ENCODE measurements around the gene PLA1A. TPM values are rescaled to one million over a fixed set of nuclear protein-coding genes. Genes with fewer than 3 reads are reported as not detected.

Gene PLA1A
- total RNA-seq, 1 experiment from 2014 or later: 0.75 TPM

- Mint-ChIP-seq H3K27me3 (ENCODE audit: insufficient read depth, unreplicated experiment) (no peaks in the 10 kb centered on the region), H3K9me3 (ENCODE audit: unreplicated experiment) (peaks cover 10% of the 10 kb centered on the region), H3K4me3 (ENCODE audit: unreplicated experiment) (no peak overlapping the region), H3K27ac (ENCODE audit: unreplicated experiment) (no peak overlapping the region), H3K4me1 (ENCODE audit: low read depth, unreplicated experiment) (peaks cover 8% of the 10 kb centered on the region), H3K36me3 (ENCODE audit: insufficient read depth, unreplicated experiment) (no peaks in the 10 kb centered on the region)
- no peak overlapping the region for H3K4me3 ChIP-seq (ENCODE audit: low read depth, low read length)
- no peaks in the 10 kb centered on the region for H3K9me3 ChIP-seq
- ChIA-PET POLR2A (no interaction called here), CTCF (no interaction called here)
- no peaks in the 10 kb centered on the region for H3K27me3 ChIP-seq (replicated peaks; ENCODE audit: control insufficient read depth, insufficient read depth, low read length)
- H3K4me1 ChIP-seq: peaks cover 8% of the 10 kb centered on the region; the same call in 1 of the 2 replicates
- TF ChIP-seq CTCF (IDR thresholded peaks at IDR 0.05; ENCODE audit: insufficient read depth in 1 of 2, low read depth in 1 of 2, low read length in 1 of 2, severe bottlenecking in 1 of 2, unreplicated experiment in 1 of 2): no peak
- no peak for DNase-seq
- H3K36me3 ChIP-seq (ENCODE audit: control insufficient read depth, insufficient read depth, low read length): no peaks in the 10 kb centered on the region
- intact Hi-C loops (cut with micrococcal nuclease; ENCODE audit: unreplicated experiment): no loop called here
- BruUV-seq (replicated peaks): no TSS peak
These were observed 52.1 kb downstream of the PLA1A start for GRCh38 chr3:119649761-119650160.

GRCh38 chr3:119652306-119653033, 54.8 kb downstream of the PLA1A start:
- CTCF ChIA-PET: no interaction called here
- Histone ChIP-seq H3K4me3 (ENCODE audit: low read depth, low read length) (no peak overlapping the region), H3K27me3 (replicated peaks; ENCODE audit: control insufficient read depth, insufficient read depth, low read length) (no peaks in the 10 kb centered on the region; the same call in 1 of the 2 replicates), H3K36me3 (ENCODE audit: control insufficient read depth, insufficient read depth, low read length) (no peaks in the 10 kb centered on the region), H3K9me3 (no peaks in the 10 kb centered on the region), H3K4me1 (no peaks in the 10 kb centered on the region)
- DNase-seq: no peak
- H3K4me3 Mint-ChIP-seq (ENCODE audit: unreplicated experiment): no peak overlapping the region
- no peak for TF ChIP-seq CTCF (IDR thresholded peaks at IDR 0.05; ENCODE audit: insufficient read depth in 1 of 2, low read depth in 1 of 2, low read length in 1 of 2, severe bottlenecking in 1 of 2, unreplicated experiment in 1 of 2)
- no peaks in the 10 kb centered on the region for H3K4me1 Mint-ChIP-seq (ENCODE audit: low read depth, unreplicated experiment)
- no peak overlapping the region for H3K27ac Mint-ChIP-seq (ENCODE audit: unreplicated experiment)
- no TSS peak for BruUV-seq (replicated peaks)
- POLR2A ChIA-PET: no interaction called here
- intact Hi-C loops (cut with micrococcal nuclease; ENCODE audit: unreplicated experiment): no loop called here
- no peaks in the 10 kb centered on the region for H3K27me3 Mint-ChIP-seq (ENCODE audit: insufficient read depth, unreplicated experiment)
- no peaks in the 10 kb centered on the region for H3K36me3 Mint-ChIP-seq (ENCODE audit: insufficient read depth, unreplicated experiment)
- H3K9me3 Mint-ChIP-seq (ENCODE audit: unreplicated experiment): no peaks in the 10 kb centered on the region

GRCh38 chr3:119653876-119654275, 56.2 kb downstream of the PLA1A start:
- POLR2A ChIA-PET: no interaction called here
- no peak for DNase-seq
- no peaks in the 10 kb centered on the region for H3K36me3 ChIP-seq (ENCODE audit: control insufficient read depth, insufficient read depth, low read length)
- Mint-ChIP-seq H3K4me3 (ENCODE audit: unreplicated experiment) (no peak overlapping the region), H3K4me1 (ENCODE audit: low read depth, unreplicated experiment) (no peaks in the 10 kb centered on the region), H3K36me3 (ENCODE audit: insufficient read depth, unreplicated experiment) (no peaks in the 10 kb centered on the region), H3K27me3 (ENCODE audit: insufficient read depth, unreplicated experiment) (no peaks in the 10 kb centered on the region), H3K9me3 (ENCODE audit: unreplicated experiment) (no peaks in the 10 kb centered on the region), H3K27ac (ENCODE audit: unreplicated experiment) (no peak overlapping the region)
- no TSS peak for BruUV-seq (replicated peaks)
- CTCF ChIA-PET: no interaction called here
- H3K27me3 ChIP-seq (replicated peaks; ENCODE audit: control insufficient read depth, insufficient read depth, low read length): no peaks in the 10 kb centered on the region; the same call in 1 of the 2 replicates
- TF ChIP-seq CTCF (IDR thresholded peaks at IDR 0.05; ENCODE audit: insufficient read depth in 1 of 2, low read depth in 1 of 2, low read length in 1 of 2, severe bottlenecking in 1 of 2, unreplicated experiment in 1 of 2): no peak
- intact Hi-C loops (cut with micrococcal nuclease; ENCODE audit: unreplicated experiment): no loop called here
- no peaks in the 10 kb centered on the region for H3K4me1 ChIP-seq
- no peak overlapping the region for H3K4me3 ChIP-seq (ENCODE audit: low read depth, low read length)
- H3K9me3 ChIP-seq: no peaks in the 10 kb centered on the region

Data from Caco-2 (cell line).